HFF-Myc (cell line): ENCODE measurements around the gene USP34.

Source experiments
- DNase-seq: peaks from one replicate; pipeline ENCODE4 v3.0.0-alpha.2; 2011; ENCODE audit warnings: low read depth; ENCODE audit errors: extremely low read depth
- H3K4me3 ChIP-seq: replicated peaks from 2 replicates; pipeline ENCODE4 v1.5.1; 2011; ENCODE audit warnings: low read depth, mild to moderate bottlenecking, control low read depth, low read length
- CTCF ChIP-seq: IDR thresholded peaks from 2 replicates; pipeline ENCODE4 v1.5.1; 2012; ENCODE audit warnings: mild to moderate bottlenecking, low read depth, low read length, control low read depth; ENCODE audit errors: missing control alignments

USP34 gene

GRCh38 chr2:61435291-61435690 lies 35.6 kb downstream of the USP34 start:
- no peak for TF ChIP-seq CTCF
- no peak overlapping the region for H3K4me3 ChIP-seq
- DNase-seq: no peak

DNA sequence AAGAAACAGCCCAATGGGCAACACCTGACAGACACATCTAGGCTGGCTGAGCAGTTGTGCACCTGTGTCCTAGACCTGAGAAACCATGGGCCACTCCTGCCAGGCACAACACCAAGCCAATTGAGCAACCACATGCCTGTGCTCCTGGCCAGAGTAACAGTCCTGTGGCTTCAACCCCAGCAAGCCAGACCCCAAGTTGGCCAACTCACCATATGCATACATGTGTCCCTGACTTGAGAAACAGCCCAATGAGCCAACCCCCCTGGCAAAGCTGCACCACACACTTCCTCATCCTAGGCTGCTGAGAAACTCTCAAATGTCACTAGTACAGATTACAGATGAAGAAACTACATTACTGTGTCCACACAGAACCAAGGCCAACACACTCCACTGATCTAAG lies 36.6 kb downstream of the USP34 start:
- no peak for TF ChIP-seq CTCF
- no peak overlapping the region for H3K4me3 ChIP-seq
- no peak for DNase-seq

DNA sequence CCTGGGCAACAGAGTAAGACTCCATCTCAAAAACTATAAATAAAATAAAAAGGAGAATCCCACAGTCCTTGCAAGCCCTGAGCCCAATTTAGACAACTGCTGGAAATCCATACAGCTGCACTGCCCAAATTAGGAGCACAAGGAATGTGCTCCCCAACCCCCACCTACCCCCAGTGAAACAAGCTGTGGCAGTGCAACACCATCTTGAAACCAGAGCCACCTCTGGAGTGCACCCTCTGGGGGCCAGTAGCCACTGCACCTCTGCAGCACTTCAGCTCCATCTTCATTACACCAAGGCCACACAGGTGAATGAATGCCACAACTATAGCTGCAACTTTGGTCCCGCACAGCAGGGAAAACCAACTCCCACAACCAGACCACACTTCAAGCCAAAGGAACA lies 37.3 kb downstream of the USP34 start:
- no peak overlapping the region for H3K4me3 ChIP-seq
- DNase-seq: no peak
- no peak for TF ChIP-seq CTCF

GRCh38 chr2:61432990-61433389 lies 37.9 kb downstream of the USP34 start:
- no peak for DNase-seq
- H3K4me3 ChIP-seq: no peak overlapping the region
- TF ChIP-seq CTCF: no peak

DNA sequence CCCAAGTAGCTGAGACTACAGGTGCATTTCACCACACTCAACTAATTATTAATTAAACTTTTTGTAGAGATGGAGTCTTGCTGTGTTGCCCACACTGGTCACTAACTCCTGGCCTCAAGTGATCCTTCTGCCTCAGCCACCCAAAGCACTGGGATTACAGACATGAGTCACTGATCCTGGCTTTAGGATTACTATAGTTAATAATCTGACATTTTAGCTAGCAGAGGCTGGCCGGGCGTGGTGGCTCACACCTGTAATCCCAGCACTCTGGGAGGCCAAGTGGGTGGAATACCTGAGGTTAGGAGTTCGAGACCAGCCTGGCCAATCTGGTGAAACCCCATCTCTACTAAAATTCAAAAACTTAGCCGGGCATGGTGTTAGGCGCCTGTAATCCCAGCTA lies 39.5 kb downstream of the USP34 start:
- TF ChIP-seq CTCF: no peak
- H3K4me3 ChIP-seq: no peak overlapping the region
- no peak for DNase-seq

DNA sequence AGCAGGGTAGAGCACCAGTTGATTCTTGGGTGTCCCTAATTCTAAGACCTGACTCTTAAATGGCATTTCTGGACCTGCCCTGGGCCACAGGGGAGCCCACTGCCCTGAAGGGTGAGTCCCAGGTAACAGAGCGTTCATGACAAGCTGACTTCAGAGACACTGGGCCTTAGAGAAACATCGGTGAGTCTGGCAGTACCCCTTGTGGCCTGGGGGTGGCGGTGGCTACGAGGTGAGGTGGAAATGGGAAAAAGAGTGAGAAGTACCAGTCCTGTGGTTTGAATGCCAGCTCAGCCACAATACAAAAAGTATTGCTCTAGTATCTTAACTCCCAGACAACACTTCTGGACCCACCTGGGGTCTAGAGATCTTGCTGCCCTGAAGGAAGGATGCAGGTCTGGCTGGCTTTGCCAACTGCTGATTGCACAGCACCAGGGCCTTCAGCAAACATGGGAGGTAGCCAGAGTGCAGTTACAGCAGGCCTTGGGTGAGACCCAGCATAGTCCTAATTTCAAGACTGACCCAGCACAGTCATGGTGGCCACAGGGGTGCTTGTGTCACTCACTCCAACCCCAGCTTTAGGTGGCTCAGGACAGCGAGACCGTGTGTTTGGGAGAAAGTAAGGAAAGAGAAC lies 44.5 kb downstream of the USP34 start:
- peak; percentile 55 for TF ChIP-seq CTCF
- DNase-seq: no peak
- no peak overlapping the region for H3K4me3 ChIP-seq

GRCh38 chr2:61425605-61426155 lies 45.2 kb downstream of the USP34 start:
- H3K4me3 ChIP-seq: no peak overlapping the region
- no peak for DNase-seq
- no peak for TF ChIP-seq CTCF
